Calu3 (cell line): Measurements from ENCODE around the gene ANK2. TPM values are rescaled to one million over a fixed set of nuclear protein-coding genes. Genes with fewer than 3 reads are reported as not detected.

ENCODE experiments used
- BruUV-seq: library from RNA; stranded (reverse); fragments of 400-500 nt; replicated peaks from 2 replicates; lab custom pipeline; 2021; lab: Mats Ljungman, UMichigan
- CTCF ChIA-PET: fragments of 300-600 bp; sonication (Branson Sonifier 250); formaldehyde crosslinking; loops from one replicate; lab custom pipeline; 2022; ENCODE audit warnings: antibody characterized with exemption; lab: Charles Lee
- DNase-seq: peaks from one replicate; pipeline ENCODE4 v3.0.0; 2022
- H3K27ac Mint-ChIP-seq: one replicate; pipeline ENCODE4 v1.8.0; 2022; ENCODE audit warnings: mixed read lengths; ENCODE audit not compliant: unreplicated experiment
- H3K27me3 Mint-ChIP-seq: one replicate; pipeline ENCODE4 v1.8.0; 2022; ENCODE audit warnings: mixed read lengths; ENCODE audit not compliant: unreplicated experiment
- H3K36me3 Mint-ChIP-seq: one replicate; pipeline ENCODE4 v1.8.0; 2022; ENCODE audit warnings: mild to moderate bottlenecking, moderate library complexity, mixed read lengths; ENCODE audit not compliant: insufficient read depth, unreplicated experiment
- H3K4me1 Mint-ChIP-seq: one replicate; pipeline ENCODE4 v1.8.0; 2022; ENCODE audit warnings: mild to moderate bottlenecking, low read depth, mixed read lengths; ENCODE audit not compliant: unreplicated experiment
- H3K4me3 Mint-ChIP-seq: one replicate; pipeline ENCODE4 v1.8.0; 2022; ENCODE audit warnings: mild to moderate bottlenecking, low read depth, moderate library complexity, mixed read lengths; ENCODE audit not compliant: unreplicated experiment
- H3K9me3 Mint-ChIP-seq: one replicate; pipeline ENCODE4 v1.8.0; 2022; ENCODE audit warnings: low read depth, mixed read lengths; ENCODE audit not compliant: unreplicated experiment
- CTCF ChIP-seq: fragments of 200-600 bp; IDR thresholded peaks from one replicate; pipeline ENCODE4 v1.8.0; 2022; ENCODE audit warnings: antibody characterized with exemption; ENCODE audit not compliant: unreplicated experiment
- intact Hi-C: fragments of 100-400 bp; cut with micrococcal nuclease; formaldehyde crosslinking; loops from one replicate; pipeline ENCODE4 v1.10.0; 2022; ENCODE audit not compliant: unreplicated experiment
- total RNA-seq: library from RNA; stranded (reverse); gene quantifications from 2 replicates; pipeline ENCODE4 v1.2.3, GENCODE V29; 2022

Gene ANK2
- total RNA-seq, 1 experiment from 2014 or later = 4.1 TPM

GRCh38 chr4:113052379-113052951 lies 3.0 kb downstream of the ANK2 start:
- H3K27me3 Mint-ChIP-seq = no peaks in the 10 kb centered on the region
- CTCF ChIA-PET = no interaction called here
- no peak overlapping the region for H3K4me3 Mint-ChIP-seq
- TF ChIP-seq CTCF = no peak
- H3K36me3 Mint-ChIP-seq = no peaks in the 10 kb centered on the region
- no peak for DNase-seq
- no peaks in the 10 kb centered on the region for H3K9me3 Mint-ChIP-seq
- intact Hi-C loops = no loop called here
- BruUV-seq = no TSS peak
- no peaks in the 10 kb centered on the region for H3K4me1 Mint-ChIP-seq
- no peak overlapping the region for H3K27ac Mint-ChIP-seq

- Mint-ChIP-seq H3K4me1 (no peaks in the 10 kb centered on the region), H3K27ac (no peak overlapping the region), H3K4me3 (no peak overlapping the region), H3K9me3 (no peaks in the 10 kb centered on the region), H3K27me3 (no peaks in the 10 kb centered on the region), H3K36me3 (no peaks in the 10 kb centered on the region)
- no TSS peak for BruUV-seq
- intact Hi-C loops = no loop called here
- TF ChIP-seq CTCF = no peak
- DNase-seq = no peak
- CTCF ChIA-PET = no interaction called here
Measured at GRCh38 chr4:113053883-113054282, 4.4 kb downstream of the ANK2 start.

GRCh38 chr4:113056318-113056717 lies 6.9 kb downstream of the ANK2 start:
- H3K27me3 Mint-ChIP-seq = no peaks in the 10 kb centered on the region
- BruUV-seq = no TSS peak

GRCh38 chr4:113057891-113058290 lies 8.4 kb downstream of the ANK2 start:
- H3K27ac Mint-ChIP-seq = no peak overlapping the region
- CTCF ChIA-PET = no interaction called here
- intact Hi-C loops = no loop called here

More at GRCh38 chr4:113056318-113056717, 6.9 kb downstream of the ANK2 start:
- no peak overlapping the region for H3K4me3 Mint-ChIP-seq
- H3K27ac Mint-ChIP-seq = no peak overlapping the region
- no peak for TF ChIP-seq CTCF
- intact Hi-C loops = no loop called here
- DNase-seq = no peak
- CTCF ChIA-PET = no interaction called here
- no peaks in the 10 kb centered on the region for H3K9me3 Mint-ChIP-seq
- no peaks in the 10 kb centered on the region for H3K36me3 Mint-ChIP-seq
- no peaks in the 10 kb centered on the region for H3K4me1 Mint-ChIP-seq

More at GRCh38 chr4:113057891-113058290, 8.4 kb downstream of the ANK2 start:
- peak; percentile 22 for DNase-seq
- no TSS peak for BruUV-seq
- TF ChIP-seq CTCF = no peak
- H3K27me3 Mint-ChIP-seq = no peaks in the 10 kb centered on the region
- H3K36me3 Mint-ChIP-seq = no peaks in the 10 kb centered on the region
- no peaks in the 10 kb centered on the region for H3K9me3 Mint-ChIP-seq
- no peak overlapping the region for H3K4me3 Mint-ChIP-seq
- no peaks in the 10 kb centered on the region for H3K4me1 Mint-ChIP-seq
